ENCODE data around the gene TRIM65.

TRIM65 gene

GRCh38 chr17:75893305-75894048, 3.3 kb downstream of the TRIM65 start:
- Mint-ChIP-seq H3K4me3 (peak overlapping the region; percentile 42), H3K4me1 (peaks cover 31% of the 10 kb centered on the region), H3K36me3 (ENCODE audit: low read depth) (peaks cover 12% of the 10 kb centered on the region), H3K9me3 (no peaks in the 10 kb centered on the region), H3K27ac (peak overlapping the region; percentile 72), H3K27me3 (ENCODE audit: low read depth, poor library complexity) (peaks cover 9% of the 10 kb centered on the region)
- no peak for TF ChIP-seq CTCF (IDR thresholded peaks at IDR 0.05)
- DNase-seq = no peak

- peaks cover 9% of the 10 kb centered on the region for H3K27me3 Mint-ChIP-seq (ENCODE audit: low read depth, poor library complexity)
- DNase-seq = no peak
- no peaks in the 10 kb centered on the region for H3K9me3 Mint-ChIP-seq
- peaks cover 28% of the 10 kb centered on the region for H3K4me1 Mint-ChIP-seq
- H3K27ac Mint-ChIP-seq = no peak overlapping the region
- no peak for TF ChIP-seq CTCF (IDR thresholded peaks at IDR 0.05)
- H3K36me3 Mint-ChIP-seq (ENCODE audit: low read depth) = peaks cover 12% of the 10 kb centered on the region
- H3K4me3 Mint-ChIP-seq = no peak overlapping the region
Observed at GRCh38 chr17:75892556-75893224, 4.1 kb downstream of the TRIM65 start.

- H3K36me3 Mint-ChIP-seq (ENCODE audit: low read depth) = peaks cover 13% of the 10 kb centered on the region
- H3K4me3 Mint-ChIP-seq = no peak overlapping the region
- H3K4me1 Mint-ChIP-seq = peaks cover 22% of the 10 kb centered on the region
- DNase-seq = no peak
- no peak for TF ChIP-seq CTCF (IDR thresholded peaks at IDR 0.05)
- H3K27me3 Mint-ChIP-seq (ENCODE audit: low read depth, poor library complexity) = peaks cover 14% of the 10 kb centered on the region
- no peaks in the 10 kb centered on the region for H3K9me3 Mint-ChIP-seq
- H3K27ac Mint-ChIP-seq = no peak overlapping the region
Observed at GRCh38 chr17:75891605-75892555, 4.9 kb downstream of the TRIM65 start.

- Mint-ChIP-seq H3K9me3 (no peaks in the 10 kb centered on the region), H3K36me3 (ENCODE audit: low read depth) (peaks cover 18% of the 10 kb centered on the region)
Observed at GRCh38 chr17:75891022-75891604, 5.6 kb downstream of the TRIM65 start.

More at GRCh38 chr17:75891022-75891604, 5.6 kb downstream of the TRIM65 start:
- no peak for TF ChIP-seq CTCF (IDR thresholded peaks at IDR 0.05)
- Mint-ChIP-seq H3K27me3 (ENCODE audit: low read depth, poor library complexity) (peaks cover 21% of the 10 kb centered on the region), H3K4me3 (no peak overlapping the region), H3K4me1 (peaks cover 22% of the 10 kb centered on the region), H3K27ac (no peak overlapping the region)
- DNase-seq = no peak
